K562 (cell line): Measurements from ENCODE around the gene PYROXD2. TPM values are rescaled to one million over a fixed set of nuclear protein-coding genes. Genes with fewer than 3 reads are reported as not detected.

Experiments used
- ATAC-seq: fragments of 200-7000 bp; cut with Tn5 transposase; 3 replicates; pipeline ENCODE4 v1.9.1; 2020; ENCODE audit warnings: moderate library complexity
- BruUV-seq: library from RNA; stranded (reverse); fragments of 400-500 nt; replicated peaks from 2 replicates; lab custom pipeline; 2021; lab: Mats Ljungman, UMichigan
- CTCF ChIA-PET: fragments of 300-600 bp; formaldehyde crosslinking; extraction: SDS; loops from one replicate; lab custom pipeline; 2021; ENCODE audit warnings: low intra/inter-chr PET ratio; lab: Yijun Ruan, JAX
- POLR2A ChIA-PET: fragments of 300-600, 350-650 bp; sonication (Branson Sonifier 250); formaldehyde crosslinking; extraction: SDS; loops from one replicate; lab custom pipeline; 2021; ENCODE audit warnings: antibody characterized with exemption, inconsistent platforms; lab: Yijun Ruan, JAX
- DNase-seq, 4 experiments: peaks; one replicate each; pipeline versions ENCODE4 v3.0.0 to v3.0.0-alpha.2; 2011 to 2018; ENCODE audit warnings: low spot score in 3 of 4, mixed read lengths in 3 of 4; ENCODE audit errors: extremely low read depth in 1 of 4
- FAIRE-seq: peaks from 2 replicates; lab custom pipeline; 2011; peaks lifted over from hg19 to GRCh38; lab: Jason Lieb, UNC
- H2AFZ ChIP-seq: 2 replicates; pipeline ENCODE4 v1.6.0; 2011; ENCODE audit warnings: low read depth, low read length, control low read depth, inconsistent platforms
- H3K27ac ChIP-seq: fragments of 200-600 bp; 3 replicates; pipeline ENCODE4 v1.8.0; 2011; ENCODE audit warnings: low read depth, mild to moderate bottlenecking, control low read depth, inconsistent platforms, low read length, moderate library complexity, mixed read lengths; ENCODE audit errors: extremely low read depth
- H3K27me3 ChIP-seq, 2 experiments: fragments of 300-600 bp in 1 of 2; 2 replicates in 1 of 2; 3 replicates in 1 of 2; pipeline versions ENCODE4 v1.6.0 to v1.8.0; 2011; ENCODE audit warnings: inconsistent platforms in 2 of 2, low read length in 2 of 2, mild to moderate bottlenecking in 1 of 2, mixed read lengths in 1 of 2, moderate library complexity in 1 of 2; ENCODE audit not compliant: control insufficient read depth in 2 of 2, insufficient read depth in 2 of 2
- H3K36me3 ChIP-seq: fragments of 300-600 bp; 3 replicates; pipeline ENCODE4 v1.8.0; 2011; ENCODE audit warnings: mild to moderate bottlenecking, low read length, inconsistent platforms; ENCODE audit not compliant: control insufficient read depth, insufficient read depth
- H3K4me1 ChIP-seq, 2 experiments: fragments of 200-600 bp in 1 of 2; replicated peaks in 1 of 2; 2 replicates in 1 of 2; 3 replicates in 1 of 2; pipeline versions ENCODE4 v1.5.1 to v1.8.0; 2011; ENCODE audit warnings: inconsistent platforms in 2 of 2, low read length in 2 of 2, mild to moderate bottlenecking in 1 of 2, mixed read lengths in 1 of 2, moderate library complexity in 1 of 2; ENCODE audit not compliant: control insufficient read depth in 2 of 2, insufficient read depth in 2 of 2
- H3K4me2 ChIP-seq: 2 replicates; pipeline ENCODE4 v1.6.1; 2011; ENCODE audit warnings: low read length, control low read depth, inconsistent platforms, mixed read lengths; ENCODE audit not compliant: insufficient read depth
- H3K4me3 ChIP-seq: fragments of 200-600 bp; sonication (generic), shearing (Covaris generic); 2 replicates; pipeline ENCODE4 v1.5.1; 2016; ENCODE audit warnings: control low read depth, inconsistent platforms
- H3K79me2 ChIP-seq: fragments of 200-600 bp; 3 replicates; pipeline ENCODE4 v1.8.0; 2011; ENCODE audit warnings: low read length, inconsistent platforms; ENCODE audit not compliant: control insufficient read depth, insufficient read depth
- H3K9ac ChIP-seq, 2 experiments: 2 replicates each; pipeline versions ENCODE4 v1.6.0 to v1.6.1; 2011; ENCODE audit warnings: low read depth in 2 of 2, low read length in 2 of 2, control low read depth in 1 of 2, inconsistent platforms in 1 of 2, mild to moderate bottlenecking in 1 of 2, mixed read lengths in 1 of 2; ENCODE audit not compliant: insufficient read depth in 1 of 2
- H3K9me1 ChIP-seq: one replicate; pipeline ENCODE4 v1.6.0; 2011; ENCODE audit warnings: inconsistent platforms, mild to moderate bottlenecking, low read length, moderate library complexity; ENCODE audit not compliant: control insufficient read depth, insufficient read depth
- H3K9me3 ChIP-seq: replicated peaks from 2 replicates; pipeline ENCODE4 v1.5.1; 2011; ENCODE audit warnings: low read depth, low read length, inconsistent platforms; ENCODE audit not compliant: control insufficient read depth, insufficient read depth
- H4K20me1 ChIP-seq: replicated peaks from 2 replicates; pipeline ENCODE4 v1.6.1; 2011; ENCODE audit warnings: low read length, inconsistent platforms, mixed read lengths; ENCODE audit not compliant: control insufficient read depth, insufficient read depth
- ATF7 ChIP-seq: fragments of 450-650 bp; IDR thresholded peaks from 2 replicates; pipeline ENCODE4 v1.7.1; 2014; ENCODE audit warnings: mild to moderate bottlenecking, moderate library complexity
- CCNT2 ChIP-seq: IDR thresholded peaks from 2 replicates; pipeline ENCODE4 v1.6.1; 2011; ENCODE audit warnings: borderline replicate concordance, low read depth, mild to moderate bottlenecking, moderate library complexity, mixed read lengths, low read length; ENCODE audit not compliant: insufficient read length; ENCODE audit errors: extremely low read depth
- CTBP1 ChIP-seq: fragments of 450-650 bp; IDR thresholded peaks from 2 replicates; pipeline ENCODE4 v1.6.1; 2016; ENCODE audit warnings: borderline replicate concordance
- FUS ChIP-seq: fragments of 200-400 bp; formaldehyde crosslinking; optimal IDR thresholded peaks from 2 replicates; pipeline ENCODE3; 2017; ENCODE audit warnings: low read depth, low read length
- MLX ChIP-seq, 2 experiments: fragments of 450-650 bp in 1 of 2; sonication (generic) in 1 of 2; formaldehyde crosslinking; conservative IDR thresholded peaks; 2 replicates each; pipeline versions ENCODE4 v1.4.0 to v1.8.1; 2020 to 2022; ENCODE audit warnings: mild to moderate bottlenecking in 1 of 2, missing genetic modification reagents in 1 of 2
- SRSF9 ChIP-seq: fragments of 200-400 bp; formaldehyde crosslinking; IDR thresholded peaks from 2 replicates; pipeline ENCODE4 v1.6.1; 2017; ENCODE audit warnings: low read depth, low read length, borderline replicate concordance
- SUPT5H ChIP-seq: fragments of 450-650 bp; IDR thresholded peaks from 2 replicates; pipeline ENCODE4 v1.6.1; 2016
- TAF9B ChIP-seq: fragments of 450-650 bp; IDR thresholded peaks from 2 replicates; pipeline ENCODE4 v1.6.1; 2018; ENCODE audit warnings: mild to moderate bottlenecking; ENCODE audit not compliant: partially characterized antibody
- USF2 ChIP-seq: sonication (generic); formaldehyde crosslinking; IDR thresholded peaks from 2 replicates; pipeline ENCODE4 v1.5.0; 2020; ENCODE audit warnings: missing genetic modification reagents
- ZBTB11 ChIP-seq, 3 experiments: fragments of 200-800 bp in 1 of 3; fragments of 250-450 bp in 1 of 3; fragments of 450-650 bp in 1 of 3; sonication (Bioruptor Pico) in 1 of 3; sonication (Bioruptor generic) in 1 of 3; formaldehyde crosslinking in 1 of 3; IDR thresholded peaks; 2 replicates each; pipeline versions ENCODE4 v1.6.1 to v1.8.0; 2016 to 2022; ENCODE audit warnings: mild to moderate bottlenecking in 2 of 3, missing genetic modification characterization in 2 of 3, missing compliant biosample characterization in 1 of 3, moderate library complexity in 1 of 3
- ZNF133 ChIP-seq: fragments of 250-450 bp; sonication (Bioruptor Pico); IDR thresholded peaks from 2 replicates; pipeline ENCODE4 v1.4.0; 2020; ENCODE audit warnings: mild to moderate bottlenecking
- ZNF197 ChIP-seq: fragments of 200-800 bp; sonication (Bioruptor generic); IDR thresholded peaks from 2 replicates; pipeline ENCODE4 v1.6.1; 2016; ENCODE audit warnings: low read depth, missing genetic modification characterization, missing compliant biosample characterization
- WGBS: fragments of 100-300 bp; shearing (Covaris generic); methylation state at CpG from one replicate; pipeline ENCODE4 v1.1.6; 2016; ENCODE audit warnings: low coverage, mixed read lengths; ENCODE audit not compliant: insufficient coverage; ENCODE audit errors: missing lambda C conversion rate; 5-methylcytosine and 5-hydroxymethylcytosine counted together
- in situ Hi-C: fragments of 300-500 bp; cut with MboI; formaldehyde crosslinking; loops from 4 replicates; pipeline ENCODE4 v1.15.0; 2018; ENCODE audit warnings: inconsistent platforms, mixed read lengths
- intact Hi-C: fragments of 100-400 bp; cut with micrococcal nuclease; formaldehyde crosslinking; loops from 2 replicates; pipeline ENCODE4 v1.14.2; 2022
- polyA plus RNA-seq, 8 experiments: library from polyadenylated mRNA; depleted of rRNA in 4 of 8; stranded (reverse) in 5 of 8; unstranded in 3 of 8; fragments of >200 nt; fragmentation: Nextera tagmentation in 2 of 8; fragmentation: Illumina TruSeq in 1 of 8; extraction: Ambion mirVana in 2 of 8; extraction: Trizol in 1 of 8; gene quantifications; 2 replicates each; pipeline versions ENCODE4 v1.2.1 to v1.2.3, GENCODE V29; 2011 to 2014; ENCODE audit warnings: inconsistent platforms in 1 of 8, missing spikeins in 1 of 8
- total RNA-seq, 7 experiments: library from RNA; depleted of rRNA in 6 of 7; stranded (reverse); fragments of >200 nt in 6 of 7; fragmentation: Illumina TruSeq in 2 of 7; extraction: Trizol in 2 of 7; gene quantifications; 2 replicates each; pipeline versions ENCODE4 v1.2.1 to v1.2.3, GENCODE V29; 2011 to 2021; ENCODE audit warnings: low replicate concordance in 1 of 7
- TF ChIP-seq, protein P1 (sequence below): IDR thresholded peaks from 3 replicates; pipeline ENCODE4 v1.6.1; 2011; ENCODE audit warnings: borderline replicate concordance, mild to moderate bottlenecking; ENCODE audit not compliant: insufficient read length, insufficient read depth
- TF ChIP-seq, protein P2 (sequence below): fragments of 250-450 bp; sonication (Bioruptor Pico); IDR thresholded peaks from 2 replicates; pipeline ENCODE4 v1.6.1; 2021; ENCODE audit warnings: mild to moderate bottlenecking

Gene PYROXD2
- total and polyA plus RNA-seq, 9 of the 15 experiments (the other 6 are each of a cell fraction or from before 2014, with no cell fraction given) = 0.14 to 1.4 (median 0.58) TPM

DNA sequence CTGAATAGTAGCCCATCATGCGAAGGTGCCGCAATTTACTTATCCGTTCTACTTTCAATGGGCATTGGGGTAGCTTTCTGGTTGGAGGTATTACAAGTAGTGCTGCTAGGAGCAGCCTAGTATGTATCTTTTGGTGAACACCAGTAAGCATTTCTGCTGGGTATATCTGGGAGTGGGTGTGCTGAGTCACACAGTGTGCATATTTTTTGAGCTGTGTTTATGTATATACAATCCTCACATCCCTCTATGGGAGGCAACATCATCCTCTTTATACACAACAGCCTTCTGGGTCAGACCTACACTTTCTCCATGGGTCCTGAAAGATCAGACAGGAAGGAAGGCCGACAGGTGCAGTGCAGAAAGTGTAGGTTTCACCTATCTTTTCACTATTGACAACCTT, 36.3 kb downstream of the PYROXD2 start (continued):
- TF ChIP-seq, protein P1, sequence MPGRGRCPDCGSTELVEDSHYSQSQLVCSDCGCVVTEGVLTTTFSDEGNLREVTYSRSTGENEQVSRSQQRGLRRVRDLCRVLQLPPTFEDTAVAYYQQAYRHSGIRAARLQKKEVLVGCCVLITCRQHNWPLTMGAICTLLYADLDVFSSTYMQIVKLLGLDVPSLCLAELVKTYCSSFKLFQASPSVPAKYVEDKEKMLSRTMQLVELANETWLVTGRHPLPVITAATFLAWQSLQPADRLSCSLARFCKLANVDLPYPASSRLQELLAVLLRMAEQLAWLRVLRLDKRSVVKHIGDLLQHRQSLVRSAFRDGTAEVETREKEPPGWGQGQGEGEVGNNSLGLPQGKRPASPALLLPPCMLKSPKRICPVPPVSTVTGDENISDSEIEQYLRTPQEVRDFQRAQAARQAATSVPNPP = no peak
- no peak for TF ChIP-seq FUS
- TF ChIP-seq TAF9B = no peak
- TF ChIP-seq ZNF133 (CRISPR knock-in tag) = no peak
- no peak for TF ChIP-seq ZBTB11 (CRISPR knock-in tag; IDR thresholded peaks at IDR 0.05)

DNA sequence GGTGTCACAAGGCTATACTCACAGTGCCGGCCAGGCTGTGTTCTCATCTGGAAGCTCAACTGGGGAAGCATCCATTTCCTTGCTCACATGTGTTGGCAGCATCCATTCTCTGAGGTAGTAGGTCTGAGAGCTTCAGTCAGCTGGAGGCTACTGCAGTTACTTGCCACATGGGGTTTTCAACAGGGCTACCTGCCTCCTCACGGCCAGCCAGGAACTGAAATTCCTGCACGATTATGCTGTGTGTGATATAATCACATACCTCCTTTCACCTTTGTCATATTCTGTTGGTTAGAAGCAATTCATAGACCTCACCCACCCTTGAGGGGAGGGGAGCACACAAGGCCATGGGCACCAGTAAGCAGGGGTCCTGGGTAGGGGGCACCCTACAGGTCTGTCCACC, 37.4 kb downstream of the PYROXD2 start:
- no peak overlapping the region for H3K4me3 ChIP-seq
- H3K9me3 ChIP-seq = no peaks in the 10 kb centered on the region
- intact Hi-C loops = no loop called here
- no peak overlapping the region for H3K27ac ChIP-seq
- BruUV-seq = no TSS peak
- no peak overlapping the region for H3K4me2 ChIP-seq
- DNase-seq (no peak), ATAC-seq (no peak), FAIRE-seq (no peak)
- no peak overlapping the region for H3K9ac ChIP-seq
- in situ Hi-C loops = no loop called here
- 8% methylated on average over 3 of the region's 3 CpGs for WGBS
- CTCF ChIA-PET = no interaction called here
- no peaks in the 10 kb centered on the region for H4K20me1 ChIP-seq
- POLR2A ChIA-PET = no interaction called here
- H3K79me2 ChIP-seq = no peaks in the 10 kb centered on the region
- no peak overlapping the region for H2AFZ ChIP-seq
- H3K27me3 ChIP-seq = peaks cover 12 to 20% of the 10 kb centered on the region in 2 experiments; a peak in 3 of 5 replicates
- peaks cover 0 to 6% of the 10 kb centered on the region in 2 experiments; a peak in 2 of 5 replicates for H3K4me1 ChIP-seq
- H3K9me1 ChIP-seq = no peaks in the 10 kb centered on the region
- H3K36me3 ChIP-seq = no peaks in the 10 kb centered on the region
- TF ChIP-seq CCNT2 (no peak), ZNF197 (CRISPR knock-in tag) (no peak), SUPT5H (no peak), CTBP1 (no peak), MLX (CRISPR knock-in tag; conservative IDR thresholded peaks at IDR 0.05) (no peak), SRSF9 (no peak), USF2 (CRISPR knock-in tag) (no peak), ATF7 (no peak)
- TF ChIP-seq, protein P2, sequence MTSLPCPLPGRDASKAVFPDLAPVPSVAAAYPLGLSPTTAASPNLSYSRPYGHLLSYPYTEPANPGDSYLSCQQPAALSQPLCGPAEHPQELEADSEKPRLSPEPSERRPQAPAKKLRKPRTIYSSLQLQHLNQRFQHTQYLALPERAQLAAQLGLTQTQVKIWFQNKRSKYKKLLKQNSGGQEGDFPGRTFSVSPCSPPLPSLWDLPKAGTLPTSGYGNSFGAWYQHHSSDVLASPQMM = no peak
